Skin epidermis (tissue), 12 donors: ENCODE data around the gene CENATAC.
A peak's percentile ranks its signal among the peaks of the same experiment; 100 is the strongest.
"Not testable (repeated sequence)": the region's sequence is repeated elsewhere in the genome, so short reads cannot be mapped to it uniquely, and the experiment has no call there.

Experiments used
- H3K27ac ChIP-seq, 21 experiments: fragments of 200-600 bp; sonication (generic) in 11 of 21; one replicate each; pipeline ENCODE4 v1.5.0; 2020; ENCODE audit warnings: mild to moderate bottlenecking in 3 of 21, inconsistent platforms in 2 of 21, moderate library complexity in 2 of 21
- H3K4me3 ChIP-seq, 7 experiments: fragments of 200-600 bp; sonication (generic) in 2 of 7; one replicate each; pipeline ENCODE4 v1.5.0; 2020; ENCODE audit warnings: inconsistent platforms in 2 of 7, mild to moderate bottlenecking in 2 of 7, moderate library complexity in 1 of 7

Gene CENATAC

GRCh38 chr11:118988280-118988679, 9.7 kb upstream of the CENATAC start:
- H3K4me3 ChIP-seq = no peak overlapping the region
- peak overlapping the region in 5 of 21 experiments; percentile 12 to 58 (median 18) for H3K27ac ChIP-seq

GRCh38 chr11:118991486-118992038, 6.4 kb upstream of the CENATAC start:
- H3K27ac ChIP-seq, H3K4me3 ChIP-seq: not testable (repeated sequence)

DNA sequence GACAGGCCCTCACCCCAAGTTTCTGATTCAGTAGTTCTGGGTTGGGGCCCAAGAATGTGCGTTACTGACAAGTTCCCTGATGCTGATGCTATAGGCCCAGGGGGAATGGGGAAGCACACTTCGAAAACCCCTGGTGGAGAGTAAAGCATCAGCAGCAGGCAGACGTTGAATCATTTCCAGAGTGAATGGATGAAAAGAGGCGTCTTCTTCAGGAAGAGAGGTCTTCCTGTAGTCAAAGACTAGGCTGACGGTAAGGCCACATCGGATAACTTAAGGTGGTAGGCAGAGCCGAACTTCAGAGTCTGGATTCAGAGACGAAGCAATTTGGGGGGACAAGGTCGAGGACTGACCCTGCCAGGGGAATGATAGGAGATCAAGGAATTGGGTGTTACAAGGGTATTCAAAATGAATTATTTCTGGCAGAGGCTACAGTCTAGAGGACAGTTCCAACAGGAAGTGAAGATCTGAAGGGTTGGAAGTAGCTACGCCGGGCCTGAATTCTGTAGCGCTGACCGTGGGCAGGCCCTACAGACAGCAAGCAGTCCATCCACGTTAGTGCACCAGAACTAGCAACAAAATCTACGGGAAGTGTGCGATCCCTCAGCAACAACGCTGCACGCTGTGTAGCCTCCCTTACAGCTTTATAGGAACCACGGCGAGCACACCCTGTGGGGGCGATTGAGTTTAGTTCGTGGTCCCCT, 862 bp upstream of the CENATAC start:
- H3K27ac ChIP-seq = peak overlapping the region; percentile 16 to 94 (median 80)
- H3K4me3 ChIP-seq = peak overlapping the region; percentile 55 to 90 (median 85)

DNA sequence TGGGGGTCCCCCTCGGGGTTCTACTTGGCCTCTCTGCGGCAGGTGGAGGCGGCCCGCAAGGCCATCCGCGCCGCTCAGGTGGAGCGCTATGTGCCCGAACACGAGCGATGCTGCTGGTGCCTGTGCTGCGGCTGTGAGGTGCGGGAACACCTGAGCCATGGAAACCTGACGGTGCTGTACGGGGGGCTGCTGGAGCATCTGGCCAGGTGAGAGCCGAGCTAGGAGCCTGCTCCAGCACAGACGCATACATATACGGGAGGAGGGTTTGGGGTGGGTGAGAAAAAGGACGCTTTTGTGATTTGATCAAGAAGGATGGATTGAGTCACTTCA, 415 bp downstream of the CENATAC start:
- Histone ChIP-seq H3K4me3 (peak overlapping the region; percentile 55 to 90 (median 85)), H3K27ac (peak overlapping the region; percentile 53 to 94 (median 82))

DNA sequence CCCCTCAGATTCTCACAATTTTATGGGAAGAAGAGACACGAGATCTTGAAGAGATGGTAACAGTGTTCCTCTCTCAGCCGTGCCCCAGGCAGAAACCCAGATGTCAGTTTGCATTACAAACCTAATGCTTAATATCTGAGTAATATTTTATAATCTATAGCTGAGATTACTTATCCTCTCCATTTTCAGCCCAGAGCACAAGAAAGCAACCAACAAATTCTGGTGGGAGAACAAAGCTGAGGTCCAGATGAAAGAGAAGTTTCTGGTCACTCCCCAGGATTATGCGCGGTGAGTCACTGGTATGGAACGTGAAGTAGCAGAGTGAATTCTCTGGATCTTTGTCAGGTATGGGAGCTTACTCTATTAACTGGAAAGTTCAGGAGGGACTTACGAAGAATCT, 884 bp downstream of the CENATAC start:
- peak overlapping the region in 18 of 21 experiments; percentile 70 to 94 (median 84) for H3K27ac ChIP-seq
- peak overlapping the region; percentile 55 to 90 (median 85) for H3K4me3 ChIP-seq

DNA sequence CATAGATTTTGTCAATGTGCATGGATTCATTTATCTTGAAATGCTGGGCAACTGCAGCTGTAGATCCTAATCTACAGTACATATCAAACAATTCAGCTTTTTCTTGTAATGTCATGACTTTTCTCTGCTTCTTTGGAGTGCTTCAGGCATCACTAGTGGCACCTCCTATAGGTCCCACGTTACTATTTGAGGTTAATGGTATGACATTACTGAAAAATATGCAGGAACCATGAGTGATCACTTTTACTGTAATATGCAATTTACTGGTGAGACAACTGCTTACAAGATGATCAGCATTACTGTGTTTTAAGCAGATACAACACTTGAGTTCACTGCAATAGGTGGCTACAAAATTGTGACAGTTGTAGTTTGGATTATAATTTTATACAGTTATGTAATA, 3.0 kb downstream of the CENATAC start:
- no peak overlapping the region for H3K27ac ChIP-seq
- H3K4me3 ChIP-seq = no peak overlapping the region

DNA sequence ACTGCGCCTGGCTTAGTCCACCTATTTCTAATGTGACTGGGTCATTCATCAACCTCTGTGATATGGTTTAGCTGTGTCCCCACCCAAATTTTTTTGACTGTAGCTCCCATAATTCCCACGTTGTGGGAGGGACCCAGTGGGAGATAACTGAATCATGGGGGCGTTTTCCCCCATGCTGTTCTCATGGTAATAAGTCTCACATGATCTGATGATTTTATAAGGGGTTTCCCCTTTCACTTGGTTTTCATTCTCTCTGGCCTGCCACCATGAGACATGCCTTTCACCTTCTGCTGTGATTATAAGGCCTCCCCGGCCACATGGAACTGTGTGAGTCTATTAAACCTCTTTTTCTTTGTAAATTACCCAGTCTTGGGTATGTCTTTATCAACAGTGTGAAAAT, 8.7 kb downstream of the CENATAC start:
- Histone ChIP-seq H3K27ac (no peak overlapping the region), H3K4me3 (no peak overlapping the region)

GRCh38 chr11:119011476-119012053, 13.6 kb downstream of the CENATAC start:
- no peak overlapping the region for H3K4me3 ChIP-seq
- H3K27ac ChIP-seq = no peak overlapping the region

DNA sequence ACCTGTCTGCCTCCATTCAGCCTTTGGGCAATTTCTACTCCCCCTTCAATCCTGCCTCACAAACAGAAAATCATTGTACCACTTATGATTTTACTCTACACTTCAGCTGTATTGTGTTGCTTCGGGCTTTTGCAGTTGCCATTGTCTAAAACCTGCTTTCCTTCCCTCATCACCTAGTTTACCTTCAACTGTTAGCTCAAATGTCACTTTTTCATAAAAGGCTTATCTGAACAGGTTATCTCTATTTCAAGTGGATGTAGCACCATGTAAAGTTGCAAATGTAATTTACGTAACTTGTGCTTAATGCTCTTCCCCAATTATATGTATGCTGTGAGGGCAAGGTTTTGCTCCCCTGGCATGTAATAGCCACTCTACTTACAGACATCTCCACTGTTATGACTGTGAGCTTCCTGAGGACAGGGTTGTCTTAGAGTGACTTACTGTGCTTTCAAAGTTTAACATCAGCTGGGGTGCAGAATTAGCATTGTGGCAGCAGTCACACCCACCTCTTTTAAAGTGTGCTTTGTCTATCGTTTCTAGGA, 14.8 kb downstream of the CENATAC start:
- Histone ChIP-seq H3K4me3 (no peak overlapping the region), H3K27ac (no peak overlapping the region)

DNA sequence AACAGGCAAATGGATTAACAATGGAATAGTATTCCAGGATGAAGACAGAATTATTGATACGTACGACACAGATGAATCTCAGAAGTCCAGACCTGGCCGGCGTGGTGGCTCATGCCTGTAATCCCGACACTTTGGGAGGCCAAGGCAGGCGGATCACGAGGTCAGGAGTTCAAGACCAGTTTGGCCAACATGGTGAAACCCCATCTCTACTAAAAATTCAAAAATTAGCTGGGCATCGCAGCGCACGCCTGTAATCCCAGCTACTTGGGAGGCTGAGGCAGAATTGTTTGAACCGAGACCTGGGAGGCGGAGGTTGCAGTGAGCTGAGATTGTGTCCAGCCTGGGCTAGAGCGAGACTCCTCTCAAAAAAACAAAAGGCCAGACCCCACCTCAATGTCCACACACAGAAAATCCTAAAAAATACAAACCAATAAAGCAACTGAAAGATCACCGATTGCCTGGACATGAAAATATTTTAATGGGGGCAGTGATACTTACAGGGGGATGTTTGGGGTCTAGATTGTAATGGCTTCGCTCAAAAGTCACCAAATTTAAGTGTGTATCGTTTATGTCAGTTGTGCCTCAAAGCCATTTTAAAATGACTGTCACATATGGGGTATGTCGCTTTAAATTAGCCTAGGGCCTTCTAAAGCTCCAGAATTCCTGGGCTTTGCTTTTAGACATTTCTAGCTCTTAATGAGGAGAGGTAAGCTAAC, 16.4 kb downstream of the CENATAC start:
- Histone ChIP-seq H3K4me3 (no peak overlapping the region), H3K27ac (no peak overlapping the region)

DNA sequence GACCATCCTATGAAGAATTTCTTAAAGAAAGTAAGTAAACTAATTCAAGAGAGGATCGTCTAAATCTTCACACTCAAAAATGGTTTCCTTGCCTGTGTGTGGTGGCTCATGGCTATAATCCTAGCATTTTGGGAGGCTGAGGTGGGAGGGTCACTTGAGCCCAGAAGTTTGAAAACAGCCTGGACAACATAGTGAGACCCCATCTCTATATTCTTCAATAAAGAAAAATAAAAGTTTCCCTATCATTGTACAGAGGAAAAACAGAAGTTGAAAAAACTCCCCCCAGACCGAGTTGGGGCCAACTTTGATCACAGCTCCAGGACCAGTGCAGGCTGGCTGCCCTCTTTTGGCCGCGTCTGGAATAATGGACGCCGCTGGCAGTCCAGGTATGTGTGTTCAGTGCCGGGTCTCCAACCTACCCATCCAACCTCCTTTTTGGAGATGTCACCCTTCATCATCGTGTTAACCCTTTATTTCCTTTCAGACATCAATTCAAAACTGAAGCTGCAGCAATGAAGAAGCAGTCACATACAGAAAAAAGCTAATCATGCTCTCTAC, 17.2 kb downstream of the CENATAC start:
- H3K27ac ChIP-seq = no peak overlapping the region

GRCh38 chr11:119016216-119017009, 18.5 kb downstream of the CENATAC start:
- H3K4me3 ChIP-seq = peak overlapping the region in 3 of 7 experiments; percentile 76 to 93 (median 84)
- H3K27ac ChIP-seq = peak overlapping the region in 6 of 21 experiments; percentile 21 to 95 (median 94)

More for the DNA sequence above, 17.2 kb downstream of the CENATAC start:
- no peak overlapping the region for H3K4me3 ChIP-seq

- Histone ChIP-seq H3K27ac (peak overlapping the region in 20 of 21 experiments; percentile 83 to 96 (median 93)), H3K4me3 (peak overlapping the region; percentile 64 to 93 (median 82))
These were observed 19.4 kb downstream of the CENATAC start for GRCh38 chr11:119017377-119017776.

GRCh38 chr11:119018074-119018938, 20.4 kb downstream of the CENATAC start, which contains the start of the genes RPS25 and TRAPPC4:
RPS25 (minus strand) TSS chr11:119018343; CDS start chr11:119018284, 59 bp downstream.
TRAPPC4 (plus strand) TSS chr11:119018766; CDS start chr11:119018796, 30 bp downstream.
- peak within 1 kb of the TSS; percentile 64 to 93 (median 82) for H3K4me3 ChIP-seq
- peak within 1 kb of the TSS; percentile 18 to 96 (median 93) for H3K27ac ChIP-seq

DNA sequence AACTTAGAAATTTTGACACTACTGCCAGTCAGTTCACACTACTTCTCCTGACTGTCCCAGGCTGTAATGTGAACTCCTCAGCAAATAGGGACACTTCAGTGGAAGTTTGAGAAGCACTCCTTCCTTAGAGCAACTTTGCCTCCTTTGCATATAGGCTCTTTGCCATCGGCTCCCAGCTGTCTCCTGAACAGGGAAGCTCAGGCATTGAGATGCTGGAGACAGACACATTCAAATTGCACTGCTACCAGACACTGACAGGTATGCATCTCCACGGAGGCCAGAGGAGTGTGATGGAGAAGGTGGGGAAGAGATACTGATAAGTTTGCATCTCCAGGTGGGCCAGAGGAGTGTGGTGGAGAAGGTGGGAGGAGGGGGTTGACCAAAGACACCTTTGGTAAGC, 22.1 kb downstream of the CENATAC start:
- Histone ChIP-seq H3K4me3 (peak overlapping the region in 4 of 7 experiments; percentile 76 to 93 (median 84)), H3K27ac (peak overlapping the region in 3 of 21 experiments; percentile 94)

DNA sequence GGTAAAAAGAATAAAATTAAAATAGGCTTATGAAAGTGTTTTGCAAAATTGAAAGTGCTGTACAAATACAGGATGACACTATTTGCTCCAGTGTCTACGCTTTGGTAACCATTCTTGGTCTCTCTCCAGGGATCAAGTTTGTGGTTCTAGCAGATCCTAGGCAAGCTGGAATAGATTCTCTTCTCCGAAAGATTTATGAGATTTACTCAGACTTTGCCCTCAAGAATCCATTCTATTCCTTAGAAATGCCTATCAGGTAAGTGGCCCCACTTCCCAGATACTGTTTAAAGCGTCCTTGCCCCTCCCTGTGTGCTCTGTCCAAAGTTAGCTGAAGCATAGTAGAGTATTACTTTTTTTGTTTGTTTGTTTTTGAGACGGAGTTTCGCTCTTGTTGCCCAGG, 23.7 kb downstream of the CENATAC start:
- Histone ChIP-seq H3K4me3 (no peak overlapping the region), H3K27ac (no peak overlapping the region)

GRCh38 chr11:119023741-119024140, 25.8 kb downstream of the CENATAC start:
- no peak overlapping the region for H3K4me3 ChIP-seq
- no peak overlapping the region for H3K27ac ChIP-seq
